ENCODE measurements around the gene SLC39A9. TPM values are rescaled to one million over a fixed set of nuclear protein-coding genes. Genes with fewer than 3 reads are reported as not detected.
A peak's percentile ranks its signal among the peaks of the same experiment; 100 is the strongest.

SLC39A9 gene
- total and polyA plus RNA-seq, 4 donors, result 20.5 to 74.9 (median 43.4) TPM

DNA sequence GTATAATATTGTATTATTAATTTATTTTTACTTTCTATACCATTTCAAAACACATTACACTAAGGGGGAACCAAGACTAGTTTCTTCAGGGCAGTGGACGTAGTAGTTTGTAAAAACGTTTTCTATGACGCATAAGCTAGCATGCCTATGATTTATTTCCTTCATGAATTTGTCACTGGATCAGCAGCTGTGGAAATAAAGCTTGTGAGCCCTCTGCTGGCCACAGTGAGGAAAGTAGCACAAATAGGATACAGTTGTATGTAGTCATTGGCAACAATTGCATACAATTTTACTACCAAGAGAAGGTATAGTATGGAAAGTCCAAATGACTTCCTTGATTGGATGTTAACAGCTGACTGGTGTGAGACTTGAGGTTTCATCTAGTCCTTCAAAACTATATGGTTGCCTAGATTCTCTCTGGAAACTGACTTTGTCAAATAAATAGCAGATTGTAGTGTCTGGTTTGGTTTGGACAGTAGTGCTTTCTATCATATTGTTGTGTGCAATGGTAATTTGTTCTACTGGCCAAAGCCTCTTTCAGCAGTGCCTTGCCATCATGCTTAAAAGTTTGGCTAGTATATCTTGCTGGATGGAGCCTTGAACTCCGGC, 61.7 kb downstream of the SLC39A9 start:
- peak; percentile 79 for TF ChIP-seq CTCF (IDR thresholded peaks at IDR 0.05; ENCODE audit: control extremely low read depth, extremely low read depth)
- peak; percentile 74 for ATAC-seq (ENCODE audit: insufficient read depth, low FRiP score)
- Histone ChIP-seq H3K4me1 (ENCODE audit: control insufficient read depth in 5 of 5, insufficient read depth in 5 of 5, low read length in 5 of 5) (no peaks in the 10 kb centered on the region), H3K27me3 (ENCODE audit: control insufficient read depth in 3 of 3, insufficient read depth in 3 of 3, low read length in 2 of 3) (no peaks in the 10 kb centered on the region), H3K36me3 (ENCODE audit: control insufficient read depth in 4 of 4, insufficient read depth in 4 of 4, low read length in 4 of 4) (peaks cover 13 to 41% (median 17%) of the 10 kb centered on the region in 4 donors), H3K9me3 (ENCODE audit: control insufficient read depth in 4 of 4, insufficient read depth in 3 of 4, low read length in 3 of 4) (no peaks in the 10 kb centered on the region), H3K27ac (ENCODE audit: low read depth in 1 of 2, low read length in 1 of 2) (no peak overlapping the region), H3K9ac (ENCODE audit: insufficient read depth in 1 of 2, low read length in 2 of 2) (no peak overlapping the region), H3K4me3 (no peak overlapping the region)
- DNase-seq, result peak; percentile 76 to 87 (median 82)
- WGBS, 2 donors, result 26% methylated on average over 4 of the region's 4 CpGs

DNA sequence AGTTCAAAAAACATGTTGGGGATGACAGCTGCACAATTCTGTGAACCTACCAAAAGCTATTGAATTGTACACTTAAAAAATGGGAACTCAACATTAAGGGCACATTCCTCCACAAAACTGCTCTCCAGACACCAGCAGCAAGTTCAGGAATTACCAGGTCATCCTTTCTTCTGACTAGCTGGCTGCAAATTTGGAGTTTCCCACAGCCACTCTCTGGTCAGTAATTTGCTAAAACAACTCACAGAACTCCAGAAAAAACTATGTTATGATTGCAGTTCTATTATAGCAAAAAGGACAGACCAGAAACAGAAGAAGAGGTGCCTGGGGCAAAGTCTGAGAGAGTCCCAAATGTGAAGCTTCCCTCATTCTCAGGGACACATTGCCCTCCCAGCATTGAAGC, 65.9 kb downstream of the SLC39A9 start:
- no peak overlapping the region for H3K9ac ChIP-seq (ENCODE audit: insufficient read depth in 1 of 2, low read length in 2 of 2)

DNA sequence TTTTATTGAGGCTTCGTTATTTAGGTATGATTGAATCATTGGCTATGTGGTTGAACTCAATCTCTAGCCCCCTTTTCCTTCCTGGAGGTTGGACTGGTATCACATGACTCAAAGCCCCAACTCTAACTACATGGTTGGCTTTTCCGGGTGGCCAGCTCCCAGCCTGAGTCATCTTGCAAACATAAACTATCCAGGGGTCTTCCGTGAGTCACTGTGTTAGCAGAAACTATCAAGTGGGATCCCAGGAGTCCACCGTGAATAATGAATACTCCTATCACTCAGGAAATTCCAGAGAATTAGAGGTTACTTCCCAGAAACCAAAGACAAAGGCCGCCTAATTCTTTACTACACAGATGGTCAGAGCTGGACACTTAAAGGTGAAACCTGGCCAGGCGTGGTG, 66.3 kb downstream of the SLC39A9 start:
- DNase-seq, result no peak
- 77 to 90% methylated on average over 6 of the region's 6 CpGs for WGBS, 2 donors
- H3K4me3 ChIP-seq, result no peak overlapping the region

More for the DNA sequence above, 65.9 kb downstream of the SLC39A9 start:
- DNase-seq (no peak), ATAC-seq (ENCODE audit: insufficient read depth, low FRiP score) (no peak)
- TF ChIP-seq CTCF (IDR thresholded peaks at IDR 0.05; ENCODE audit: control extremely low read depth, extremely low read depth), result no peak
- H3K27me3 ChIP-seq (ENCODE audit: control insufficient read depth in 3 of 3, insufficient read depth in 3 of 3, low read length in 2 of 3), result no peaks in the 10 kb centered on the region
- no peak overlapping the region for H3K27ac ChIP-seq (ENCODE audit: low read depth in 1 of 2, low read length in 1 of 2)
- no peaks in the 10 kb centered on the region for H3K4me1 ChIP-seq (ENCODE audit: control insufficient read depth in 5 of 5, insufficient read depth in 5 of 5, low read length in 5 of 5)
- H3K36me3 ChIP-seq (ENCODE audit: control insufficient read depth in 4 of 4, insufficient read depth in 4 of 4, low read length in 4 of 4), result peaks cover 0 to 16% (median 6%) of the 10 kb centered on the region in 4 donors
- H3K4me3 ChIP-seq, result no peak overlapping the region
- H3K9me3 ChIP-seq (ENCODE audit: control insufficient read depth in 4 of 4, insufficient read depth in 3 of 4, low read length in 3 of 4), result no peaks in the 10 kb centered on the region

More for the DNA sequence above, 66.3 kb downstream of the SLC39A9 start:
- H3K27me3 ChIP-seq (ENCODE audit: control insufficient read depth in 3 of 3, insufficient read depth in 3 of 3, low read length in 2 of 3), result no peaks in the 10 kb centered on the region
- no peaks in the 10 kb centered on the region for H3K9me3 ChIP-seq (ENCODE audit: control insufficient read depth in 4 of 4, insufficient read depth in 3 of 4, low read length in 3 of 4)
- peaks cover 0 to 12% (median 6%) of the 10 kb centered on the region in 4 donors for H3K36me3 ChIP-seq (ENCODE audit: control insufficient read depth in 4 of 4, insufficient read depth in 4 of 4, low read length in 4 of 4)
- ATAC-seq (ENCODE audit: insufficient read depth, low FRiP score), result no peak
- H3K9ac ChIP-seq (ENCODE audit: insufficient read depth in 1 of 2, low read length in 2 of 2), result no peak overlapping the region
- TF ChIP-seq CTCF (IDR thresholded peaks at IDR 0.05; ENCODE audit: control extremely low read depth, extremely low read depth), result no peak
- H3K4me1 ChIP-seq (ENCODE audit: control insufficient read depth in 5 of 5, insufficient read depth in 5 of 5, low read length in 5 of 5), result no peaks in the 10 kb centered on the region
- no peak overlapping the region for H3K27ac ChIP-seq (ENCODE audit: low read depth in 1 of 2, low read length in 1 of 2)

Measured in lung (tissue), 12 donors.